Ishikawa (cell line): ENCODE measurements around the gene CEP104.

ENCODE experiments used
- CEBPB ChIP-seq: IDR thresholded peaks from 2 replicates; pipeline ENCODE4 v1.6.1; 2012
- EP300 ChIP-seq: IDR thresholded peaks from 2 replicates; pipeline ENCODE4 v1.6.1; 2012; ENCODE audit warnings: borderline replicate concordance

GRCh38 chr1:3787745-3788605, 69.0 kb downstream of the CEP104 start:
- TF ChIP-seq CEBPB (no peak), EP300 (no peak)
